Lung microvascular endothelial cell (primary cell): Measurements from ENCODE around the gene COQ10B. TPM values are rescaled to one million over a fixed set of nuclear protein-coding genes. Genes with fewer than 3 reads are reported as not detected.

ENCODE experiments used
- DNase-seq, 2 donors: peaks; one replicate each; pipeline versions ENCODE4 v3.0.0 to v3.0.0-alpha.2; 2010; ENCODE audit warnings: low read depth in 2 of 2
- total RNA-seq: library from RNA; depleted of rRNA; stranded (reverse); fragments of >200 nt; gene quantifications from 2 replicates; pipeline ENCODE4 v1.2.1, GENCODE V29; 2014

COQ10B gene
- total RNA-seq, 1 donor from 2014 or later = 30.0 TPM

GRCh38 chr2:197500503-197501131 lies 47.3 kb downstream of the COQ10B start:
- peak; percentile 18 to 33 for DNase-seq

- no peak for DNase-seq
These were observed 48.8 kb downstream of the COQ10B start for GRCh38 chr2:197502201-197502600.

- DNase-seq = no peak
These were observed 49.3 kb downstream of the COQ10B start for GRCh38 chr2:197502685-197503084.

GRCh38 chr2:197504000-197504399 lies 50.6 kb downstream of the COQ10B start:
- DNase-seq = no peak

- no peak for DNase-seq
These were observed 51.2 kb downstream of the COQ10B start for GRCh38 chr2:197504512-197504911.

DNA sequence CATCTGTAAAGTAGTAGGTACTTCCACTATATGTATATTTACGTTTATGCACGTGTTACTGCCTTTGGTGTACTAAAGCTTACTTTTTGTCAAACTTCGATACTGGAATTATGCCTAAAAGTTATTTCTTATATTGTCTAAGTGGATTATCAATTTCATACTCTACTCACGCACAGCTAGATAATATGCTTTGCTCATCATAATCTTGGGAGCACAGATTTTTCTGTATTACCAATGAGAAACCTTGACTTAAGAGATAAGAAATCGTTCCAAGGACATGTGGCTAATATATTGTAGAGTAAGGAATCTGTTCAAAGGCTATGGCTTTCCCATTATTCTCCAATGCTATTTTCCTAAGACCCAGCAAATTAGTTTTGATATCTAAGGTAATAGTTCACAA lies 53.3 kb downstream of the COQ10B start:
- no peak for DNase-seq

GRCh38 chr2:197513915-197514314 lies 60.6 kb downstream of the COQ10B start:
- no peak for DNase-seq

DNA sequence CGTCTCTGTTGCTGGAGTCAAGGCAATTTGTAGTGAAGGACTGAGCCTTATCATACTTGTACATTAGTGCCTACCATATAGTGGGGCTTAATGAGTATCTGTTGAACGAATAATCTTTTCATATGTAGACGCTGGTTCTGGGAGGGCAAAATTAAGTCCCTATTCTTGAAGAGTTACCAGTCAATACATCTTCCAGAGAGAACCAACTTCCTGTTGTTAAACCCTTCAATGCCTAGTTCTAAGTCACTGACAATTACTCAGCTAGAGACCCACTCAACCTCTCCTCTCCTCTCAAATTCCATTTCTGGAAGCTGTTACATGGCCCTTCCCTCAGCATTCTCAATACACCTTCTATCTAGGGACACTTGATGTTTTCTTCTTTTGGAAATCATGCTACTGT lies 61.4 kb downstream of the COQ10B start:
- DNase-seq = peak in 1 of 2 donors; percentile 11

GRCh38 chr2:197515315-197515738 lies 62.0 kb downstream of the COQ10B start:
- peak in 1 of 2 donors; percentile 54 for DNase-seq

DNA sequence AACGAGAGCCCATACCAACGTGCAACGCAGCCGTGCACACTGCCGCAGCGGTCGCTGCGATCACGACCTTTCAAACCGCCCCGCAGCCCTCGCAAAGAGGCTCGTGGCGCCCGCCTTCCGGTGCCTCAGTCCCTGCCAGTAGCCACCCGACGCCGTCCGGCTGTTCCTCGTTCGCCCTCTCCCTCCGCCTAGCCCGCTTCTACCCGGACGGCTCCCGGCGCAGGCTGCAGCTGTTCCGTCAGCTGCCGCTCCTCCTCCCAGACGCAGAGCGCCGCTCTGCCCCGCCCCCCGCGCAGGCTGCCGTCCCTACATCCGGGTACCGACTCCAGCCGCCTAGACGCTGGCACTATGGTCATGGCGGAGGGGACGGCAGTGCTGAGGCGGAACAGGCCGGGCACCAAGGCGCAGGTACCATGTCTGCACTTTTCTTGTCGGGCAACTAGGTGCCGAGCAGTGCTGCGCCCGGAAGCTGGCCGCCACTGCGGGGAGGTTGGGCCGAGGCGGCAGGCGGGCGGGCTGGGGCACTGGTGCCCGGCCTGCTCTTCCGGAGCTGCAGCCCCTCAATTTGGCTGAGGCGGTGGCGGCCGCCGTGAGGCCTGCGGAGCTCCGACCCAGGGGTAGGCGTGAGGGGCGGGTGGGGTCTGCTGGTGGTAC lies 62.5 kb downstream of the COQ10B start, which contains the start of gene MOB4:
Gene MOB4 (plus strand): TSS at position 328 of the 654 bp plus-strand sequence. CDS start 21 bp downstream, at position 349.
- peak; percentile 96 to 97 for DNase-seq

- peak; percentile 36 to 42 for DNase-seq
These were observed 63.0 kb downstream of the COQ10B start for GRCh38 chr2:197516393-197516761.

- DNase-seq = no peak
These were observed 63.8 kb downstream of the COQ10B start for GRCh38 chr2:197517150-197517549.

Other genes starting within 250 kb of the COQ10B start
- gene ANKRD44, start 142.8 kb upstream of the COQ10B start, total RNA-seq = 1.6 and 4.4 TPM in 2 replicates
- 115 and 129 TPM in 2 replicates for gene SF3B1, start 18.5 kb upstream of the COQ10B start, total RNA-seq
- gene HSPD1, start 46.3 kb downstream of the COQ10B start, total RNA-seq = 97.6 and 102 TPM in 2 replicates
- gene HSPE1, start 46.8 kb downstream of the COQ10B start, total RNA-seq = 52.3 and 57.1 TPM in 2 replicates
- 23.1 and 25.4 TPM in 2 replicates for gene MOB4, start 62.5 kb downstream of the COQ10B start, total RNA-seq
- 7.8 and 13.3 TPM in 2 replicates for gene RFTN2, start 222.0 kb downstream of the COQ10B start, total RNA-seq